SJSA1 (cell line): ENCODE measurements around the gene AHNAK2. TPM values are rescaled to one million over a fixed set of nuclear protein-coding genes. Genes with fewer than 3 reads are reported as not detected.
"Not testable (repeated sequence)": the region's sequence is repeated elsewhere in the genome, so short reads cannot be mapped to it uniquely, and the experiment has no call there.

ENCODE experiments used
- DNase-seq, 2 experiments: peaks; one replicate each; pipeline ENCODE4 v3.0.0-alpha.2; 2015 to 2020; ENCODE audit warnings: low spot score in 2 of 2, low read depth in 1 of 2
- H3K27ac ChIP-seq: fragments of 250-450 bp; sonication (Bioruptor Pico); 2 replicates; pipeline ENCODE4 v1.5.1; 2020; ENCODE audit warnings: mild to moderate bottlenecking, moderate library complexity
- H3K27me3 ChIP-seq: fragments of 250-450 bp; sonication (Bioruptor Pico); replicated peaks from 2 replicates; pipeline ENCODE4 v1.5.1; 2020; ENCODE audit warnings: mild to moderate bottlenecking, moderate library complexity
- H3K36me3 ChIP-seq: fragments of 250-450 bp; sonication (Bioruptor Pico); 2 replicates; pipeline ENCODE4 v1.5.1; 2020; ENCODE audit warnings: mild to moderate bottlenecking
- H3K4me1 ChIP-seq: fragments of 250-450 bp; sonication (Bioruptor Pico); replicated peaks from 2 replicates; pipeline ENCODE4 v1.6.1; 2021; ENCODE audit warnings: mild to moderate bottlenecking
- H3K4me3 ChIP-seq: fragments of 250-450 bp; sonication (Bioruptor Pico); 2 replicates; pipeline ENCODE4 v1.5.1; 2020; ENCODE audit warnings: mild to moderate bottlenecking
- H3K9me3 ChIP-seq: fragments of 250-450 bp; sonication (Bioruptor Pico); replicated peaks from 2 replicates; pipeline ENCODE4 v1.5.1; 2020; ENCODE audit warnings: mild to moderate bottlenecking
- total RNA-seq: library from RNA; depleted of rRNA; stranded (reverse); fragments of >200 nt; shearing (Covaris generic); gene quantifications from 2 replicates; pipeline ENCODE4 v1.2.3, GENCODE V29; 2014

Gene AHNAK2
- total RNA-seq, 1 experiment from 2014 or later, result 8.9 TPM

- not testable (repeated sequence) for H3K27me3 ChIP-seq, H3K9me3 ChIP-seq, H3K4me1 ChIP-seq, DNase-seq, H3K36me3 ChIP-seq, H3K27ac ChIP-seq, H3K4me3 ChIP-seq
These were observed 26.1 kb downstream of the AHNAK2 start for GRCh38 chr14:104951863-104952657.

- not testable (repeated sequence) for H3K9me3 ChIP-seq, DNase-seq, H3K4me1 ChIP-seq, H3K27me3 ChIP-seq, H3K36me3 ChIP-seq, H3K27ac ChIP-seq, H3K4me3 ChIP-seq
These were observed 27.5 kb downstream of the AHNAK2 start for GRCh38 chr14:104950701-104951100.

- no peaks in the 10 kb centered on the region for H3K9me3 ChIP-seq
- H3K36me3 ChIP-seq, result no peaks in the 10 kb centered on the region
- no peaks in the 10 kb centered on the region for H3K27me3 ChIP-seq
- DNase-seq, result no peak
- no peak overlapping the region for H3K27ac ChIP-seq
- H3K4me3 ChIP-seq, result no peak overlapping the region
- no peaks in the 10 kb centered on the region for H3K4me1 ChIP-seq
These were observed 28.2 kb downstream of the AHNAK2 start for GRCh38 chr14:104950021-104950420.

GRCh38 chr14:104949406-104949955 is 28.7 kb downstream of the AHNAK2 start:
- H3K4me3 ChIP-seq, H3K27ac ChIP-seq, DNase-seq, H3K4me1 ChIP-seq, H3K27me3 ChIP-seq, H3K36me3 ChIP-seq, H3K9me3 ChIP-seq: not testable (repeated sequence)

- Histone ChIP-seq H3K4me3 (no peak overlapping the region), H3K36me3 (no peaks in the 10 kb centered on the region), H3K27ac (no peak overlapping the region), H3K4me1 (no peaks in the 10 kb centered on the region), H3K27me3 (no peaks in the 10 kb centered on the region), H3K9me3 (no peaks in the 10 kb centered on the region)
- DNase-seq, result no peak
These were observed 29.5 kb downstream of the AHNAK2 start for GRCh38 chr14:104948736-104949031.

- H3K9me3 ChIP-seq, H3K4me3 ChIP-seq, DNase-seq, H3K27me3 ChIP-seq, H3K27ac ChIP-seq, H3K4me1 ChIP-seq, H3K36me3 ChIP-seq: not testable (repeated sequence)
These were observed 30.1 kb downstream of the AHNAK2 start for GRCh38 chr14:104947881-104948735.

- H3K27ac ChIP-seq, H3K36me3 ChIP-seq, H3K9me3 ChIP-seq, H3K27me3 ChIP-seq, DNase-seq, H3K4me3 ChIP-seq, H3K4me1 ChIP-seq: not testable (repeated sequence)
These were observed 31.0 kb downstream of the AHNAK2 start for GRCh38 chr14:104947201-104947600.

GRCh38 chr14:104945986-104946965 is 31.9 kb downstream of the AHNAK2 start:
- H3K9me3 ChIP-seq, H3K27me3 ChIP-seq, H3K27ac ChIP-seq, H3K4me1 ChIP-seq, DNase-seq, H3K4me3 ChIP-seq, H3K36me3 ChIP-seq: not testable (repeated sequence)

GRCh38 chr14:104945266-104945665 is 32.9 kb downstream of the AHNAK2 start:
- H3K27ac ChIP-seq, H3K27me3 ChIP-seq, H3K36me3 ChIP-seq, H3K4me3 ChIP-seq, H3K9me3 ChIP-seq, DNase-seq, H3K4me1 ChIP-seq: not testable (repeated sequence)

- not testable (repeated sequence) for H3K36me3 ChIP-seq, H3K9me3 ChIP-seq, H3K27me3 ChIP-seq, DNase-seq, H3K27ac ChIP-seq, H3K4me1 ChIP-seq, H3K4me3 ChIP-seq
These were observed 33.6 kb downstream of the AHNAK2 start for GRCh38 chr14:104944436-104945205.

- H3K36me3 ChIP-seq, H3K4me3 ChIP-seq, H3K9me3 ChIP-seq, H3K27ac ChIP-seq, H3K27me3 ChIP-seq, H3K4me1 ChIP-seq, DNase-seq: not testable (repeated sequence)
These were observed 34.2 kb downstream of the AHNAK2 start for GRCh38 chr14:104944016-104944308.

- not testable (repeated sequence) for H3K4me3 ChIP-seq, H3K36me3 ChIP-seq, DNase-seq, H3K4me1 ChIP-seq, H3K27ac ChIP-seq, H3K9me3 ChIP-seq, H3K27me3 ChIP-seq
These were observed 34.8 kb downstream of the AHNAK2 start for GRCh38 chr14:104943216-104944015.
